Spleen (tissue), 7 donors: ENCODE results near the gene RABAC1.

Experiments
- POLR2A ChIP-seq, 3 donors: fragments of 450-650 bp; IDR thresholded peaks; one replicate each; pipeline ENCODE4 v1.5.1; 2017; ENCODE audit warnings: antibody characterized with exemption in 3 of 3, mild to moderate bottlenecking in 1 of 3
- POLR2AphosphoS5 ChIP-seq, 3 donors: sonication (generic); formaldehyde crosslinking; IDR thresholded peaks; one replicate each; pipeline ENCODE4 v1.5.1; 2017; ENCODE audit warnings: antibody characterized with exemption in 3 of 3
- TF ChIP-seq, protein P1 (sequence below), 11 experiments: fragments of 200-600 bp in 7 of 11; fragments of 450-650 bp in 4 of 11; sonication (generic) in 4 of 11; IDR thresholded peaks in 8 of 11; conservative IDR thresholded peaks in 3 of 11; 1 replicate in 7 of 11; 2 replicates in 4 of 11; pipeline versions ENCODE4 v1.4.0 to v1.8.0; 2016 to 2021; ENCODE audit warnings: antibody characterized with exemption in 11 of 11, inconsistent platforms in 4 of 11, mild to moderate bottlenecking in 1 of 11
- donor health status: DM: no; HTN: no; CAD: no; lungs with moderate emphysema.
- donor health status: DM: no; HTN: no; CAD: no.
- donor health status: DM: no; HTN: no; CAD: no.

DNA sequence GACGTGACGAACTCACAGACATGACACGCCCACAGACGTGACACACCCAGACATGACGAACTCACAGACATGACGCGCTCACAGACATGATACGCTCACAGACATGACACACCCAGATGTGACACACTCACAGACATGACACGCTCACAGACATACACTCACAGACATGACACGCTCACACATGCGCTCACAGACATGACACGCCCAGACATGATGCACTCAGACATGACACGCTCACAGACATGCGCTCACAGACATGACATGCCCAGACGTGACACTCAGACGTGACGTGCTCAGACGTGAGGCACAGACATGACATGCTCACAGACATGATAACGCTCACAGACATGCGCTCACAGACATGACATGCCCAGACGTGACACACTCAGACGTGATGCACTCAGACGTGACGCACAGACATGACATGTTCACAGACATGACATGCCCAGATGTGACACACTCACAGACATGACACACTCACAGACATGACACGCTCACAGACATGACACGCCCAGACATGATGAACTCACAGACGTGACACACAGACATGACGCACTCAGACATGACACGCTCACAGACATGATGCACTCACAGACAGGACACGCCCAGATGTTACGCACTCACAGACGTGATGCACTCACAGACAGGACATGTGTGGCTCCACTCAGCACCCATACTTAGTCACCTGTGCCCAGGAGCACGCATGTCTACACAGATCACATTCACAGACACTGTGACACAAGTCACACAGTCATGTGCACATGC lies 39.0 kb downstream of the RABAC1 start:
- TF ChIP-seq, protein P1, sequence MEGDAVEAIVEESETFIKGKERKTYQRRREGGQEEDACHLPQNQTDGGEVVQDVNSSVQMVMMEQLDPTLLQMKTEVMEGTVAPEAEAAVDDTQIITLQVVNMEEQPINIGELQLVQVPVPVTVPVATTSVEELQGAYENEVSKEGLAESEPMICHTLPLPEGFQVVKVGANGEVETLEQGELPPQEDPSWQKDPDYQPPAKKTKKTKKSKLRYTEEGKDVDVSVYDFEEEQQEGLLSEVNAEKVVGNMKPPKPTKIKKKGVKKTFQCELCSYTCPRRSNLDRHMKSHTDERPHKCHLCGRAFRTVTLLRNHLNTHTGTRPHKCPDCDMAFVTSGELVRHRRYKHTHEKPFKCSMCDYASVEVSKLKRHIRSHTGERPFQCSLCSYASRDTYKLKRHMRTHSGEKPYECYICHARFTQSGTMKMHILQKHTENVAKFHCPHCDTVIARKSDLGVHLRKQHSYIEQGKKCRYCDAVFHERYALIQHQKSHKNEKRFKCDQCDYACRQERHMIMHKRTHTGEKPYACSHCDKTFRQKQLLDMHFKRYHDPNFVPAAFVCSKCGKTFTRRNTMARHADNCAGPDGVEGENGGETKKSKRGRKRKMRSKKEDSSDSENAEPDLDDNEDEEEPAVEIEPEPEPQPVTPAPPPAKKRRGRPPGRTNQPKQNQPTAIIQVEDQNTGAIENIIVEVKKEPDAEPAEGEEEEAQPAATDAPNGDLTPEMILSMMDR (IDR thresholded peaks at IDR 0.05 in 8 of 11, conservative IDR thresholded peaks at IDR 0.05 in 3 of 11) = no peak
- TF ChIP-seq POLR2AphosphoS5 (IDR thresholded peaks at IDR 0.05) (no peak), POLR2A (IDR thresholded peaks at IDR 0.05) (no peak)
